Endometrium (tissue), 2 donors: Measurements from ENCODE around the gene NUAK2.

Experiments
- FAIRE-seq: peaks from 2 replicates; lab custom pipeline; 2012; peaks lifted over from hg19 to GRCh38; lab: Jason Lieb, UNC
- donor health status: control.
- donor health status: control.

Gene NUAK2

DNA sequence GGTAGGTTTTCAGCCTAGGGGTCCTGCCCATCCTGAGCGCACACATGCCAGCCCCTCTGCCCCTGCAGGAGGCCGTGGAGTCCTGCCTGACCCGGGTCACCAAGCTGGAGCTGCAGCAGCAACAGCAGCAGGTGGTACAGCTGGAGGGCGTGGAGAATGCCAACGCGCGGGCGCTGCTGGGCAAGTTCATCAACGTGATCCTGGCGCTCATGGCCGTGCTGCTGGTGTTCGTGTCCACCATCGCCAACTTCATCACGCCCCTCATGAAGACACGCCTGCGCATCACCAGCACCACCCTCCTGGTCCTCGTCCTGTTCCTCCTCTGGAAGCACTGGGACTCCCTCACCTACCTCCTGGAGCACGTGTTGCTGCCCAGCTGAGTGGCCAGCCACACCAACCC lies 49.8 kb downstream of the NUAK2 start:
- no peak for FAIRE-seq

DNA sequence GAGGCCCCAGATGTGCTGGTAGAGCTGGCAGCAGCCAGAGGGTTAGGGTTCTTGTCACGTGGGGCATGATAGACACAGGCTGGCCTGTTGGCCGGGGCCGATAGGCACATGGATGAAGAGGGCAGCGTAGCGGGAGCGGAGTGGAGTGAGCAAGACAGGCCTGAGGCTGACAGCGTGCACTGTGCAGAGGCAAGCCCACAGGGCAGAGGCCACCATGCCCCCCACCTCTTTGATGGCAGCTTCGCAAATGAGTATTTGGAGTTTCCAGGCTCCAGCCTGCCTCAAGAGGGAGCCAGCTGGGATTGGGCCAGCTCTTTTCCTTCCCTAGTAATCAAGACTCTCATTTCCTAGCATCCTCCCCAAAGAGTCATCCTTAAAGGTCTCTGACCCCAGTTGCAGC lies 50.3 kb downstream of the NUAK2 start:
- FAIRE-seq = no peak

DNA sequence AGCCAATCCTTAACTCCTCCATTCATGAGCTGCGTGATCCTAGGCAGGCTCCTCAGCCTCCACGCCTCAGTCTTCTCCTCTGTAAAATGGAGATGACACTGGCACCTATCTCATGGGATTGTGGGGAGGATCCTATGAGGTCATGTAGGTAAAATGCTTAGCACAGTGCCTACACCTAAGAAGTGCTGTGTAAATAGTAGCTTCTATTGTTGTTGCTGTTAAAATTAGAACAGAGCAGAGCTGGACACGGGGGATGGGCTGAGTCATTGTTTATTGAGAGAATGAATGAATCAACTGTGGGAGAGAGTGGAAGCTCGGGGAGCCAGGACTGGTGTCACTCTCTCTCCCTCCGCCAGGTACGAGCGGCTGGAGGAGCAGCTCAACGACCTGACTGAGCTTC lies 50.8 kb downstream of the NUAK2 start:
- FAIRE-seq = no peak

DNA sequence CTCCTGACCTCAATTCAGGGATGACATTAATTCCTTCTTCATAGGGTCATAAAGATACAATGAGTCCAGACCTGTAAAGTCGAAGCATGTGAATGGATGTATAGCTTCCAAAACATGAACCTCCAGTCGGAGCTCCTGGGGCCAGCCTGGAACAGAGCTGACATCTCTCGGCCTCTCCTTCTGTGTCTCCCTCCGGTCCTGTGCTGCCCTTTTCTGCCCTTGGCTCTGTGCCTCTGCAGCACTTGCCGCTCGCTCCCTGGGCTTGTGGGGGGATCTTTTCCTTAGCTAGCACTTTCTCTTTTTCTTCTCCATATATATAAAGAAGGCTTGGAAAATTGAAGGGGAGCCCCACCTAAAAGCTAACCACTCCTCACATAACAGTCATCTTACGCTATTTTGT lies 51.3 kb downstream of the NUAK2 start:
- no peak for FAIRE-seq

DNA sequence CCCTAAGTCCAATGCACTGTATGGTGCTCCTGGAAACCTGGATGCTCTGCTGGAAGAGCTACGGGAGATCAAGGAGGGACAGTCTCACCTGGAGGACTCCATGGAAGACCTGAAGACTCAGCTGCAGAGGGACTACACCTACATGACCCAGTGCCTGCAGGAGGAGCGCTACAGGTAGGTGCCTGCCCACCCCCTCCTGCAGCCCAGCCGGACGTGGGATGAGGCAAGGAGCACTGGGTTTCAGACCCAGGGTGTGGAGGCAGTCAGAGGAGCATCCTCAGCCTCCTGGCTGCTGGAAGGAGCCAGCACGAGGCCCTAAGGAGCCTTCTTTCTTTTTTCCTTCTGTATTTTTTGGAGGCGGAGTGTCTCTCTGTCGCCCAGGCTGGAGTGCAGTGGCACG lies 51.8 kb downstream of the NUAK2 start:
- FAIRE-seq = no peak

DNA sequence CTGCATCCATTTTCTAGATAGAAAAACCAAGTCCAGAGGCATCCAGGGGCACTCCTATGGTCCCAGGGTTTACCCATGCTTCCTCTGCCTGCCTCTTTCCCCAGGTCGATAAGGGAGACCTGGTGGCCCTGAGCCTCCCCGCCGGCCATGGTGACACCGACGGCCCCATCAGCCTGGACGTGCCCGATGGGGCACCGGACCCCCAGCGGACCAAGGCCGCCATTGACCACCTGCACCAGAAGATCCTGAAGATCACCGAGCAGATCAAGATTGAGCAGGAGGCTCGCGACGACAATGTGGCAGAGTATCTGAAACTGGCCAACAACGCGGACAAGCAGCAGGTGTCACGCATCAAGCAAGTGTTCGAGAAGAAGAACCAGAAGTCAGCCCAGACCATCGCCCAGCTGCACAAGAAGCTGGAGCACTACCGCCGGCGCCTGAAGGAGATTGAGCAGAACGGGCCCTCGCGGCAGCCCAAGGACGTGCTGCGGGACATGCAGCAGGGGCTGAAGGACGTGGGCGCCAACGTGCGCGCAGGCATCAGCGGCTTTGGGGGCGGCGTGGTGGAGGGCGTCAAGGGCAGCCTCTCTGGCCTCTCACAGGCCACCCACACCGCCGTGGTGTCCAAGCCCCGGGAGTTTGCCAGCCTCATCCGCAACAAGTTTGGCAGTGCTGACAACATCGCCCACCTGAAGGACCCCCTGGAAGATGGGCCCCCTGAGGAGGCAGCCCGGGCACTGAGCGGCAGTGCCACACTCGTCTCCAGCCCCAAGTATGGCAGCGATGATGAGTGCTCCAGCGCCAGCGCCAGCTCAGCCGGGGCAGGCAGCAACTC lies 52.5 kb downstream of the NUAK2 start:
- no peak for FAIRE-seq

DNA sequence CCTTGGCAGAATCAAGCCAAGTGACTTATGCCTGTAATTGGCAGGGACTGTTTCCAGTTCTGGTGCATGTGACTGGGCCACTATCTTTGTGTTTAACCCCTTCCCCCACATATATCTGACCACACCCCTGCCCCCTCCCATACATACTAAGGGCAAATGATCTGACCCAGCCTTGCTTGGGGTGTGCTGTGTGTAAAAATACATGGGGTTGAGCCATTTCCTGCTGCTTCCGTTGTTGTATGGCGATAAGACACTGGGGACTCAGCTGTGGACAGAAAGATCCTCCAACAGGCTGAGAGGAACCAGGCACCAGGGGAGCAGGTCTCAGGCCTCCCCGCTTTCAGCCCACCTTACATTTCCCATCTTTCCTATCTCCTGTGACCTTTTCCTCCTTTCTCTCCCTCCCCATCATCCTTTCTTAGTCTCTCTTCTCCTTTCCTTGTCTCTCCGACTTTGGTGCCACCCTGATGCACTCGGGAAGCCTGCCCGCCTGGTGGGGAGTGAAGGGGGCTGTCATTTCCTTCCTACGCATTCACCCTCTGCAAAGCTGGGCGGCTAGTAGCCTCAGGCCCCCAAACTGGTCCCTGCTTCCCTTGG lies 54.1 kb downstream of the NUAK2 start:
- FAIRE-seq = no peak

DNA sequence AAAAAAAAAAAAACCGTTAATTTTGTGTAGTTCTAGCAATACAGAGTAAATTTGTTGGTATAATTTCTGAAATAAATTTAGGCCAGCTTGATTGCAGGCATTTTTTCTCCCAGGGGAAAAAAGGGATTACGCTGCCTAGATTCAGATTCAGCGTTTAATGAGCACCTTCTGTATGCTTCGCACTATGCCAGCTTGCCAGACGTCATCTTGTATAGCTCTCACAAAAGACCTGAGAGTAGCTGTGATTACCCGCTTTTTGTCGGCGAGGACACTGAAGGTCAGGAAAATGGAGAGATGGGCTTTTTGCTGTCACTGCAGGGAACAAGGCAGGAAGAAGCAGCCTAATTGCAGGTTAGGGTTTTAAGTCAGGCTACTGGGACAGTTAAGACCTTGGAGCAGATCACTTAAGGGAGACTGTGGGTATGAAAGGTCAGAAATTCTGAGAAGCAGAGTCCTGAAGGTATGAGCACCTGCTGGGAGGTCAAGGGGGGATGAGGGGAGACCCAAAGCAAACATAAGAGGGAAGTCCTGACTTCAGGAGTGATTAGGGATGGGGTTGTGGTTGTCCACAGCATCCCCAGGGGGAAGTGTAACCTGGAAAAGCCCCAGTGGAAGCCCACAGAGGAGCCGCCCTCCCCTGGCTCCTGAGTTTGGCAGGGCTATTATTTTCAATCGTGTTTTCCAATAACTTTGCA lies 54.8 kb downstream of the NUAK2 start:
- FAIRE-seq = no peak

DNA sequence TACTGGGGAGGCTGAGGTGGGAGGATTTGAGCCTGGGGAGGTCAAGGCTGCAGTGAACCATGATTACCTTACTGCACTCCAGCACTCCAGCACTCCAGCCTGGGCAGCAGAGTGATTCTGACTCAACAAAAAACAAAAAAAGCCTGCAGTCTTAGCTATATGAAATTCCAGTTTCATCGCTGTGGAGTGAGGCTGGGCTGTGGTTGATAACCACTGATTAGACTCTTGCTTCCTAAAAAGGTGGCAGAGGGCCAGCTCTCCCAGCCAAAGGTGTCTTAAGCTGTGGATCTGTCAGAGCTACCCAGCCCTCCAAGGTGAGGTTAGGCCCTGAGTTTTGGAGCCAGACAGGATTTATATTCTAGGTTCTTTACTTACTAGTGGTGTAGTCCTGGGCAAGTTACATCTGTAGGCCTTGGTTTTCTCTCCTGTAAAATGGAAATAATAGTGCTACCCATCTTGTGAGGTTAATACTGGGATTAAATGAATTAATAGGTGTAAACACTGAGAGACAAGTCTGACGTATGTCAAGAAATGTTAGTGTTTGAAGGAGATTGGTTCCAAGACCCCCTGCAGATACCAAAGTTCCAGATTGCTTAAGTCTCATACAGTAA lies 57.9 kb downstream of the NUAK2 start:
- no peak for FAIRE-seq

DNA sequence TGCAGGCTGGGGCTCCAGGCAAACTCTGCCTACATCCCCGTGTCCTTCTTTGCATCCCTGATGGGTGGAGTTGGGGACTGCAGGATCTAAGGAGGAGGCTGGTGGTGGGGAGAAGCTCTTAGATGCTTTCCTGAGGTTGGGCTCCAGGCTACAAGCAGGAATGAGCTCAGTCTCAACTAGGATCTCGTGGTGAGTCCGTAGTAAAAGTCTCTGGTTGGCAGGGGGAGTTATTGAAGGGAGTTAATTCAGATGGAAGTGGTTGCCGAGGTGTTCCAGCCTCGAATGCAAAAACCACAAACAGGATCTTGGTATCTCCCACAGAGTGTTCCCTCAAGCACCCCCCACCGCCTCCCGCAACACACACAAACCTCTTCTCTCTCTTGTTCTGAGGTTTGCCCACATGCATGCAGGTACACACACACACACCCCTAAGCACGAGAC lies 58.8 kb downstream of the NUAK2 start:
- FAIRE-seq = no peak

DNA sequence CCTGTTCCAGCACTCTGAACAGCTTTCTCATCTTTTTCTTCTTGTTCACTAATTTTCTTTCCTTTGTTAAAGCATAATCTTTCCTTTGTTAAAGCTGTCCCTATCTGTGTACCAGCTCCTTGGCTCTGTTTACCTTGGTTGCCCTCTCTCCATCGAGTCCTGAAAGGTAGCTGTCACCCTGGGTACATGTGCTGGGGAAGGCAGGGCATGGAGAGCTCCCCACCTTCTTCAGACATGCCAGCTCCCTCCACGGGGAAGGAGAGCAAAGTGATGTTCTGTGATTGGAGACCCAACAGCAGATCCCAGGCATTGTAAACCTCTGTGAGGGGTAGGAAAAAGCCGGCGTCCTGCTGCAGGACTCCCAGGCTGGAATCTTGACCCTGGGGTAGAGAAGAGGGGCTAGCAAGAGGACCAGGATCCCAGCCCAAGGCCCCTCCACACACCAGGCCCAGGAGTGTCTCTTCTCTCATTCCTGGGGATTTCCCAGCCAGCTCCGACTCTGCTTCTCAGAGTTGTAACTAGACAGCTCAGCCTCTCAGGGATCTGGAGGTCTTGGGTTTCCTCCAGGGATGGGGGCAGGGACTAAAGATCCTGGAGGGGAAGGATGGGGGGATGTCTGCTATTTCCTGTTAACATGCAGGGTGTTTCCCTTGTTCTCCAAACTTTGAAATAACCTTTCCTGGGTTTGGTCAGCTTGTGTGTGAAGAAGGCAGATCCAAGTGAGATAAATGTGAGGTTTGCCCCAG lies 59.4 kb downstream of the NUAK2 start:
- FAIRE-seq = no peak

DNA sequence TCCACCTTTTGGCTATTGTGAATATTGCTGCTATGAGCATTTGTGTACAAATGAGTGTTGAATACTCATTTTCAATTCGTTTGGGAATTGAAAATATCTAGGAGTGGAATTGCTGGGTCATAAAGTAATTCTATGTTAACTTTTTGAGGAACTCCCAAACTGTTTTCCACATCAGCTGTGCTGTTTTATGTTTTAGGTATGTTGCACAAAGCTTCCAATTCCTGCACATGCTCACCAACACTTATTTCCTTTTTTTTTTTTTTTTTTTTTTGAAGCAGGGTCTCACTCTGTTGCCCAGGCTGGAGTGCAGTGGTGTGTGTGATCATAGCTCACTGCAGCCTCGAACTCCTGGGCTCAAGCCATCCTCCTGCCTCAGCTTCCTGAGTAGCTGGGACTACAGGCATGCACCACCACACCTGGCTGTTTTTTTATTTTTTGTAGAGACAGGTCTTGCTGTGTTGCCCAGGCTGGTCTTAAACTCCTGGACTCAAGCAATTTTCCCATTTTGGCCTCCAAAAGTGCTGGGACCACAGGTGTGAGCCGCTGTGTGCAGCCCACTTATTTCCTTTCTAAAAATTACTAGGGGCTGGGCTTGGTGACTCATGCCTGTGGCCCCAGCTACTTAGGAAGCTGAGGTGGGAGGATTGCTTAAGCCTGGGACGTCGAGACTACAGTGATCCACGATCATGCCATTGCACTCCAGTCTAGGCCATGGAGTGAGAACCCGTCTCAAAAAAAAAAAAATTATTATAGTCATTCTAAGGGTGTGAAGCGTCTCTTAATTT lies 60.4 kb downstream of the NUAK2 start:
- FAIRE-seq = no peak

DNA sequence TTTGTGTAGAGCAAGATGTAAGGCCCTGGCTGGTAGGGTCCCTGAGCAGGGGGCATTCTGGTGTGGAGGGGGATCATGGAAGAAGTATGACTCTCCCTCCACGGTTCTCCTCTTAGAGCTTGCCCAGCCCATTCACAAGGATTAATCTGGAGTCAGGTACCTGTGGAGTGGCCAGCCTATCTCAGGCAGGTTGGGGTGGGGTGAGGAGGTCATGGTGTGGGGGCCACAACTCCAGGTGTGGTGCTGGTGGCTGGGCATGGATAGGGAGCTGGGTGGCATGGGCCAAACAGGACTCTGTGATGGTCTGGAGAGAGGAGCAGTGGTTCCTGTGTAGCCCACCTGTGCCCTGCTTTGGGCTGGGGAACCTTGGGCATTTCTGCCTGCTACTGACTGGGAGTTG lies 61.5 kb downstream of the NUAK2 start:
- no peak for FAIRE-seq

DNA sequence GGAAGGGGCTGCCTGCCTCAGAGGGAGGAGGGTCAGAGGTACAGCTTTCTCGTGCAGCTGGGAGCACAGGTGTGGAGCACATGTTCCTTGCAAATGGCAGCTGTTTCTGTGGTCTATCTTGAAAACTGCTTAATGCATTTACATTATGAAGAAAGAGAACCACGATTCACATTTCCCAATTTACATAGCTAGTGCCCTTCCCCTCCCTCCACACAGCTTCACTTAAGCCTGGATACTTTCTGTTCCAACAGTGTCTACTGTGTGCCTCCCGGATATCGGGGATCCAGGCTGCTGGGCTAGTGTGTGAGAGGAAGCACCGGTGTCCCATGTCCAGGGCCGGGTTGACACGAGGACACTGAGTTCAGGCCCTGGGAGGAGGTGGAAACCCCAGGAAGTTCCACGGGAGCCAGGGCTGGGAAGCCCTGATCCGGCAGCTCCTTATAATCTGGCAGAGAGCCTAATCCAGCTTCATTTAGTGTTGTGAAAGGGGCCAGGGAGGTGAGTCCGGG lies 62.2 kb downstream of the NUAK2 start:
- FAIRE-seq = no peak

DNA sequence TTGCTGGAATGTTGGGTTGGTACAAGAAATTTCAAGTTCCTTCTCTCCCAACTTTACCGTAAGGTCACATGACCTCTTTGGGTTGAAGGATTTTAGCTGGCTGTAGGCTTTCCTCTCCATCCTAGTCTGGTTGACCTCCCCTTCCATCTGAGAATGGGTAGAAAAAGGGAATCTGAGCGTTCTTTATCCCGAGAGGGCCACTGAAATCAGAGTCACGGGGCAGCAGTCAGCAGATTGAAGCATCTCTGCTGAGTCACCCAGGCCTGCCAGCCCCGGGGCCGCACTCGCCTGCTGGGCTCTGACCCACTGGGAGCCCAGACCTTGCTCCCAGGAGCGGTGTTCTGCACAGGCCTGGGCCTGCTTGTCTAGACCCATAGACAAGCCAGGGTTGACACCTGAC lies 62.8 kb downstream of the NUAK2 start:
- FAIRE-seq = no peak

DNA sequence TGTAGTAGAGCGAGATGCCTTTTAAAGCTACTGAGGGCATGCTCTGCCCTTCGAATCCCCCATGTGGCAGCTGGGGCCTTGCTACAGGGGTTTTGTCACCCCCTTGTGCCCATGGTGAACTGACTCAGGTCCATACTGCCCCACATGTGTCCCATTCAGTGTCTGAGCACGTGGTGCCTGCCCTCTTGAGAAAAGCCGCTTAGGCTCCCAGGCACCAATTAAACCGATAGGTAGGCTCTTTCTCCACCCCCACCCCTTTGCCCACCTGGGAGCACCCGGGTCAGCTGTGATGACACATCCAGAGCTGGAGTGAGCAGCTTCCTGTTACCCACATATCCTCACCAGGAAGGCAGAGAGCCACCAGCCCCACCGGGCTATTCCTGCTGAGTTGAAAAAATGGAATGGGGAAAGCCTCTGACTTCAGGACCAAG lies 63.3 kb downstream of the NUAK2 start:
- no peak for FAIRE-seq

DNA sequence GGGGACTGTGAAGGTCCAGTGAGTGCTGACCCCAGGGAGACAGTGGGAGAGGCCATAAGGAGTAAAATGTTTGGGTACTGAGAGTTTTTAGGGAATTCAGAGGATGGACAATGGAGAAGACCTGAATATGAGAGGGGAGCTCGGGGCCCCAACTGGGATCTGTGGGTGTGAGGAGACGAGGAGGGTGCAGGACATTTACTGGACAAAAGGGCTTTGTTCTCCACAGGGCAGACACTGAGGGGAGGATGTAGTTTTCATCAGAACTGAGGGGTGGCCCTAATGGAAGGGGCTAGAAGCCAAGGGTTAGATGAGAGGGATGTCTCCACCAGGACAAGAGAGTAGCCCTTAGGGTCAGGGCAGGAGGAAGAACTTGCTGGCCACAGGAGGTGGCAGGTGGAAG lies 63.8 kb downstream of the NUAK2 start:
- no peak for FAIRE-seq

DNA sequence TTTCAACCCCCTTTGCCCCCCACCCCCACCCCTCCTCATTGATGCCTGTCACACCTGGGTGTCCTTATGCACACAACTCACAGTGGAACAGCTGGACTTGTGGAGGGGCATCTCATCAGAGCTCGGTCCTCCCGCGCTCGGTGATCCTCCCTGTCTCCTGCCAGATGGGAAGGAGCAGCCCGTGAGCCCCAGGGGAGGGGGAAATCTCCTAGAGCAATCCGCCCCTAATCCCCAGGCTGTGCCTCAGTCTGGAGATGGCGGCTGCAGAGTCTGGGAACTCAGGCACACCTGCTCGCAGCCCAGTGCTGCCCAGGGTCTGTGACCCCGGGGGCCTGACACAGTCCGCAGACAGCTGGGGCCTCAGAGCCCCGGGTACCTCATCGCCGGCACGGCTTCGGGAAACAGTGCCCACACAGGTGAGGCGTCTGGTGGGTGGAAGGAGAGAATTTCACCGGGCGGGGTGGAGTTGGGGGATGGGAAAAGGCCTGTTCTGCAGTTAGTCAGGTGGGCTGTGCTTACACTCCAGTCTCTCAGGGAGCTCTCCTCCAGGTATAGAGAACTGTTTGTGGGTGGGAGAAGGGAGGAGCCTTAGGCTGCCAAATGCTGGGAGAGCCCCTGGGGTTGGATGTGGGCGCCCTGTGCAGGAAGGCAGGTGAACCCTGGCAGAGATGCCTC lies 64.5 kb downstream of the NUAK2 start:
- no peak for FAIRE-seq

DNA sequence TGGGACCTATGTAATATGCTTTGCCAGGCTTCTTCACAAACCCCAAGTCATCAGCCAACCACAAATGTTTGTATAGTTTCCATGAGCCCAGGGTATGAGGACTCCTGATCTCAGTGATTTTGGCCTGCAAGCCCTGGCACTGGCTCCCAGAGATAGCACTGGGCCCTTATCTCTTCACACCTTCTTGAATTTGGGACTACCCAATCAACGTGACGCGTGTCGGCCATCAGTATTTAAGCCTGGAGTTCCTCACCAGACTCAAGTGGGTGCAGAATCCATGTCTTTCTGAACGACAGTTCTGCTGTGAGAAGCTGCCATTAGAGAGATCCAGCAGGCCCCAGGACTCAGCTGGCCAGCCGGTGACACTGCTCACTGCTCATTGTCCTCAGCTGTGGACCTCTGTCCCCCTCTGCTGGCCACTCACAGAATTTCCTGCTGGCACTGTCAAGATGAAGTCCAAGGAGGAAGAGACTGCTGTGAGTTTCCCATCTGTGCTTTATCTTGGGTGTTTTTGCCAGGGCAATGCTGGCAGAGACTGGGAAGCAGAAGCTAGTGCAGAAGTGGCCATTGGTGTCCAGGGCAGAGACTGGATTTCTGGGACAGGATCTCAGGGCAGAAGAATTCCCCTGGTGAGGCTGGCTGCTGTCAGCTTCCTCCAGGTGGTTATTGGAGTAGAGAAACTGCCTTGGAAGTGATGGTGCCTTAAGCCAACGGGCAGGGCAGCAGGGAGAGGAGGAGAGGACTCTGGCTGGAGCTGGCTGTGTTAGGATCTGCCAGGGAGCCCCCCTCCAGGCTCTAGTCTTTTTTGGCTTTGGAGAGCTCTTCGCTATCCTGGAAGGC lies 65.4 kb downstream of the NUAK2 start:
- FAIRE-seq = no peak
